GM12878 (cell line): Measurements from ENCODE around the gene ING1. TPM values are rescaled to one million over a fixed set of nuclear protein-coding genes. Genes with fewer than 3 reads are reported as not detected.

Experiments used
- BCL11A ChIP-seq: IDR thresholded peaks from 2 replicates; pipeline ENCODE4 v1.6.1; 2011; ENCODE audit warnings: low read depth, low read length
- BMI1 ChIP-seq: fragments of 450-650 bp; IDR thresholded peaks from 2 replicates; pipeline ENCODE4 v1.6.1; 2016; ENCODE audit warnings: mild to moderate bottlenecking, moderate library complexity, borderline replicate concordance
- CBFB ChIP-seq: IDR thresholded peaks from 2 replicates; pipeline ENCODE4 v1.6.1; 2016; ENCODE audit warnings: antibody characterized with exemption, low read depth
- CBX5 ChIP-seq: sonication (generic); IDR thresholded peaks from 2 replicates; pipeline ENCODE4 v1.6.1; 2016; ENCODE audit warnings: low read depth, moderate library complexity, mild to moderate bottlenecking, inconsistent platforms
- CHD4 ChIP-seq: fragments of 200-600 bp; sonication (generic); IDR thresholded peaks from 2 replicates; pipeline ENCODE4 v1.6.1; 2016; ENCODE audit warnings: mild to moderate bottlenecking
- EZH2 ChIP-seq: IDR thresholded peaks from 2 replicates; pipeline ENCODE4 v1.6.1; 2012; ENCODE audit warnings: low read depth, mild to moderate bottlenecking, control low read depth, inconsistent platforms, low read length, borderline replicate concordance; ENCODE audit not compliant: control insufficient read depth
- GATAD2B ChIP-seq: fragments of 450-650 bp; conservative IDR thresholded peaks from 2 replicates; pipeline ENCODE4 v1.6.1; 2017; ENCODE audit warnings: low read depth, mild to moderate bottlenecking, moderate library complexity
- HDAC6 ChIP-seq: fragments of 200-600 bp; sonication (generic); IDR thresholded peaks from one replicate; pipeline ENCODE4 v1.8.0; 2017; ENCODE audit warnings: antibody characterized with exemption; ENCODE audit not compliant: unreplicated experiment
- JUND ChIP-seq: IDR thresholded peaks from 2 replicates; pipeline ENCODE4 v1.6.1; 2012; ENCODE audit warnings: low read depth, mild to moderate bottlenecking, low read length, improper control_type of control experiment, moderate library complexity
- MEF2B ChIP-seq: fragments of 450-650 bp; IDR thresholded peaks from 2 replicates; pipeline ENCODE4 v1.6.1; 2018; ENCODE audit warnings: mild to moderate bottlenecking, moderate library complexity; ENCODE audit not compliant: partially characterized antibody, poor library complexity, severe bottlenecking
- NFYA ChIP-seq: IDR thresholded peaks from 2 replicates; pipeline ENCODE4 v1.6.1; 2011; ENCODE audit warnings: low read depth, mild to moderate bottlenecking, low read length, improper control_type of control experiment, borderline replicate concordance
- NKRF ChIP-seq: fragments of 450-650 bp; conservative IDR thresholded peaks from 2 replicates; pipeline ENCODE4 v1.6.1; 2017; ENCODE audit warnings: mild to moderate bottlenecking, moderate library complexity
- PAX8 ChIP-seq: fragments of 450-650 bp; IDR thresholded peaks from 2 replicates; pipeline ENCODE4 v1.6.1; 2017; ENCODE audit warnings: mild to moderate bottlenecking, moderate library complexity
- PKNOX1 ChIP-seq: fragments of 450-650 bp; IDR thresholded peaks from 2 replicates; pipeline ENCODE4 v1.6.1; 2016; ENCODE audit warnings: mild to moderate bottlenecking
- POLR2A ChIP-seq: IDR thresholded peaks from 2 replicates; pipeline ENCODE4 v1.6.1; 2011; ENCODE audit warnings: low read depth, mild to moderate bottlenecking, low read length
- POLR2AphosphoS5 ChIP-seq: IDR thresholded peaks from 2 replicates; pipeline ENCODE4 v1.6.1; 2011; ENCODE audit warnings: mild to moderate bottlenecking, low read length, inconsistent platforms
- SIX5 ChIP-seq: IDR thresholded peaks from 2 replicates; pipeline ENCODE4 v1.6.1; 2011; ENCODE audit warnings: mild to moderate bottlenecking, low read depth, low read length, moderate library complexity; ENCODE audit not compliant: severe bottlenecking
- SPI1 ChIP-seq: IDR thresholded peaks from 2 replicates; pipeline ENCODE4 v1.6.1; 2011; ENCODE audit warnings: low read depth, mild to moderate bottlenecking, low read length, moderate library complexity, borderline replicate concordance; ENCODE audit not compliant: insufficient read depth
- SRF ChIP-seq, 2 experiments: IDR thresholded peaks; 2 replicates each; pipeline ENCODE4 v1.6.1; 2011; ENCODE audit warnings: low read depth in 2 of 2, low read length in 2 of 2, mild to moderate bottlenecking in 1 of 2, moderate library complexity in 1 of 2
- YY1 ChIP-seq: IDR thresholded peaks from 2 replicates; pipeline ENCODE4 v1.6.1; 2011; ENCODE audit warnings: low read depth, mild to moderate bottlenecking, low read length
- ZNF274 ChIP-seq: IDR thresholded peaks from one replicate; pipeline ENCODE4 v1.8.0; 2011; ENCODE audit not compliant: insufficient read length, insufficient read depth
- ZNF384 ChIP-seq: IDR thresholded peaks from 2 replicates; pipeline ENCODE4 v1.6.1; 2012; ENCODE audit warnings: low read depth, mild to moderate bottlenecking, low read length, improper control_type of control experiment, borderline replicate concordance
- ZNF592 ChIP-seq: fragments of 450-650 bp; IDR thresholded peaks from 2 replicates; pipeline ENCODE4 v1.6.1; 2017; ENCODE audit warnings: mild to moderate bottlenecking, moderate library complexity
- ZNF622 ChIP-seq: fragments of 450-650 bp; IDR thresholded peaks from 2 replicates; pipeline ENCODE4 v1.6.1; 2017; ENCODE audit warnings: mild to moderate bottlenecking, inconsistent platforms
- polyA plus RNA-seq, 11 experiments: library from polyadenylated mRNA; depleted of rRNA in 4 of 11; unstranded in 6 of 11; stranded (reverse) in 5 of 11; fragments of >200 nt; fragmentation: Nextera tagmentation in 4 of 11; fragmentation: Illumina TruSeq in 1 of 11; extraction: Ambion mirVana in 4 of 11; extraction: Trizol in 1 of 11; gene quantifications; 1 replicate in 1 of 11; 2 replicates in 10 of 11; pipeline versions ENCODE4 v1.2.1 to v1.2.3, GENCODE V29; 2011 to 2016; ENCODE audit warnings: inconsistent platforms in 2 of 11, missing spikeins in 2 of 11, low read depth in 1 of 11
- total RNA-seq, 4 experiments: library from RNA; depleted of rRNA in 3 of 4; stranded (reverse); fragments of >200 nt in 3 of 4; fragmentation: Illumina TruSeq in 1 of 4; extraction: Trizol in 1 of 4; gene quantifications; 2 replicates each; pipeline versions ENCODE4 v1.2.1 to v1.2.3, GENCODE V29; 2013 to 2021

Gene ING1
- total and polyA plus RNA-seq, 10 of the 15 experiments (the other 5 are each of a cell fraction or from before 2014, with no cell fraction given): 1.3 to 20.4 (median 13.1) TPM

GRCh38 chr13:110705826-110706569, 7.5 kb upstream of the ING1 start, which contains the start of gene CARS2 (continued):
- TF ChIP-seq ZNF592: no peak
- no peak for TF ChIP-seq NFYA
- no peak for TF ChIP-seq PAX8
- TF ChIP-seq HDAC6: no peak
- peak; percentile 88 for TF ChIP-seq PKNOX1
- peak; percentile 65 for TF ChIP-seq POLR2AphosphoS5
- peak; percentile 27 for TF ChIP-seq SIX5
- no peak for TF ChIP-seq ZNF384
- no peak for TF ChIP-seq CBFB
- no peak for TF ChIP-seq BMI1
- TF ChIP-seq EZH2: no peak
- TF ChIP-seq POLR2A: peak; percentile 82
- TF ChIP-seq CHD4: no peak
- TF ChIP-seq BCL11A: 0 out of 2 replicates have a peak, but pooled peaks have one; percentile 12
- TF ChIP-seq MEF2B: no peak
- TF ChIP-seq SRF (IDR thresholded peaks at IDR 0.05; ENCODE audit: low read depth in 2 of 2, low read length in 2 of 2): peak; percentile 43 to 69; a peak in 2 of 4 replicates
- peak; percentile 85 for TF ChIP-seq GATAD2B
- TF ChIP-seq ZNF274: no peak
- no peak for TF ChIP-seq JUND
- TF ChIP-seq NKRF: peak; percentile 80
- TF ChIP-seq YY1: peak; percentile 68; the same call in 1 of the 2 replicates
- no peak for TF ChIP-seq ZNF622
- no peak for TF ChIP-seq SPI1
- TF ChIP-seq CBX5: no peak
